Activated CD4-positive, alpha-beta T cell treated with anti-CD3 and anti-CD28 coated beads, Interleukin-2, amount 10 ng/mL, durations not matched to agents 7 days and 5 days (primary cell): ENCODE data around the gene BCL2L12. TPM values are rescaled to one million over a fixed set of nuclear protein-coding genes. Genes with fewer than 3 reads are reported as not detected.

Experiments
- CTCF ChIA-PET: fragments of 350-600 bp; sonication (Branson Sonifier 250); formaldehyde crosslinking; loops from one replicate; lab custom pipeline; 2021; ENCODE audit warnings: antibody characterized with exemption; lab: Charles Lee
- POLR2A ChIA-PET: fragments of 350-600 bp; sonication (Branson Sonifier 250); formaldehyde crosslinking; loops from one replicate; lab custom pipeline; 2021; ENCODE audit warnings: antibody characterized with exemption; lab: Charles Lee
- DNase-seq: peaks from one replicate; pipeline ENCODE4 v3.0.0-alpha.2; 2020
- H3K27ac Mint-ChIP-seq: one replicate; pipeline ENCODE4 v1.8.0; 2021; ENCODE audit warnings: mild to moderate bottlenecking, moderate library complexity, mixed read lengths
- H3K27me3 Mint-ChIP-seq: one replicate; pipeline ENCODE4 v1.8.0; 2021; ENCODE audit warnings: mixed read lengths
- H3K36me3 Mint-ChIP-seq: one replicate; pipeline ENCODE4 v1.8.0; 2021; ENCODE audit warnings: low read depth, mixed read lengths
- H3K4me1 Mint-ChIP-seq: one replicate; pipeline ENCODE4 v1.8.0; 2021; ENCODE audit warnings: mixed read lengths
- H3K4me3 Mint-ChIP-seq: one replicate; pipeline ENCODE4 v1.8.0; 2021; ENCODE audit warnings: mild to moderate bottlenecking, moderate library complexity, mixed read lengths
- H3K9me3 Mint-ChIP-seq: one replicate; pipeline ENCODE4 v1.8.0; 2021; ENCODE audit warnings: mixed read lengths
- total RNA-seq, 2 experiments: library from RNA; stranded (reverse); gene quantifications; one replicate each; pipeline ENCODE4 v1.2.3, GENCODE V29; 2021

Gene BCL2L12
- total RNA-seq, 2 experiments from 2014 or later: 73.9 to 80.7 TPM

DNA sequence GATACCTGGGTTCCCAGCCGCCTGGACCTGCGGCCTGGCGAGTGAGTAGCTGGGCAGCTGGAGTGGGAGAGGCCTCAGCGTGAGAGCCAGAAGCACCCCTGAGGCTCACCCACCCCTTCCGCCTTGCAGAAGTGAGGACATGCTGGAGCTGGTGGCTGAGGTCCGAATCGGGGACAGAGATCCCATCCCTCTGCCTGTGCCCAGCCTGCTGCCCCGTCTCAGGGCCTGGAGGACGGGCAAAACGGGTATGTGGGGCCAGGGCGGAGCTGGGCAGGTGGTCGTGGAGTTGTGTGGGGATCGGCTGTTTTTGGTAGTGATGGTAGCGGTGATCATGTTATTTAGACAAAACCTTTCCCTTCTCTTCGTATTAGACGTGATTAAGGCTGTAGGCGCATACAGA is 19.1 kb upstream of the BCL2L12 start:
- H3K36me3 Mint-ChIP-seq: peaks cover 22% of the 10 kb centered on the region
- DNase-seq: no peak
- H3K4me3 Mint-ChIP-seq: no peak overlapping the region
- peaks cover 28% of the 10 kb centered on the region for H3K4me1 Mint-ChIP-seq
- ChIA-PET POLR2A (no interaction called here), CTCF (interaction anchor here (0.9 to 1.3 kb wide), 2 partner anchors 26 to 34 kb away, joined by 3 read pairs; no protein-coding TSS in a partner anchor)
- H3K27ac Mint-ChIP-seq: no peak overlapping the region
- no peaks in the 10 kb centered on the region for H3K27me3 Mint-ChIP-seq
- no peaks in the 10 kb centered on the region for H3K9me3 Mint-ChIP-seq

GRCh38 chr19:49651029-49651819 is 14.5 kb upstream of the BCL2L12 start:
- H3K27ac Mint-ChIP-seq: no peak overlapping the region
- POLR2A ChIA-PET: no interaction called here
- H3K27me3 Mint-ChIP-seq: no peaks in the 10 kb centered on the region
- H3K4me3 Mint-ChIP-seq: no peak overlapping the region
- H3K36me3 Mint-ChIP-seq: peaks cover 20% of the 10 kb centered on the region
- H3K4me1 Mint-ChIP-seq: no peaks in the 10 kb centered on the region
- CTCF ChIA-PET: no interaction called here
- H3K9me3 Mint-ChIP-seq: no peaks in the 10 kb centered on the region
- no peak for DNase-seq

GRCh38 chr19:49651820-49652550 is 13.7 kb upstream of the BCL2L12 start:
- H3K9me3 Mint-ChIP-seq: no peaks in the 10 kb centered on the region
- H3K4me3 Mint-ChIP-seq: no peak overlapping the region
- no peak overlapping the region for H3K27ac Mint-ChIP-seq
- no peaks in the 10 kb centered on the region for H3K27me3 Mint-ChIP-seq
- H3K36me3 Mint-ChIP-seq: peaks cover 22% of the 10 kb centered on the region
- POLR2A ChIA-PET: no interaction called here
- DNase-seq: no peak
- no peaks in the 10 kb centered on the region for H3K4me1 Mint-ChIP-seq
- CTCF ChIA-PET: no interaction called here

- peaks cover 23% of the 10 kb centered on the region for H3K36me3 Mint-ChIP-seq
- no peaks in the 10 kb centered on the region for H3K27me3 Mint-ChIP-seq
- ChIA-PET CTCF (interaction anchor here (0.7 kb wide), 1 partner anchor 10 kb away, joined by 4 read pairs; no protein-coding TSS in a partner anchor), POLR2A (no interaction called here)
- H3K27ac Mint-ChIP-seq: no peak overlapping the region
- H3K4me1 Mint-ChIP-seq: no peaks in the 10 kb centered on the region
- DNase-seq: no peak
- no peak overlapping the region for H3K4me3 Mint-ChIP-seq
- no peaks in the 10 kb centered on the region for H3K9me3 Mint-ChIP-seq
Measured at GRCh38 chr19:49652551-49653465, 12.9 kb upstream of the BCL2L12 start.

- no peak for DNase-seq
- CTCF ChIA-PET: interaction anchor here (0.6 kb wide), 1 partner anchor 132 kb away, joined by 3 read pairs; no protein-coding TSS in a partner anchor
- no peaks in the 10 kb centered on the region for H3K27me3 Mint-ChIP-seq
- H3K36me3 Mint-ChIP-seq: peaks cover 23% of the 10 kb centered on the region
- H3K27ac Mint-ChIP-seq: no peak overlapping the region
- POLR2A ChIA-PET: no interaction called here
- no peak overlapping the region for H3K4me3 Mint-ChIP-seq
- H3K4me1 Mint-ChIP-seq: no peaks in the 10 kb centered on the region
- no peaks in the 10 kb centered on the region for H3K9me3 Mint-ChIP-seq
Measured at GRCh38 chr19:49653466-49653806, 12.3 kb upstream of the BCL2L12 start.

DNA sequence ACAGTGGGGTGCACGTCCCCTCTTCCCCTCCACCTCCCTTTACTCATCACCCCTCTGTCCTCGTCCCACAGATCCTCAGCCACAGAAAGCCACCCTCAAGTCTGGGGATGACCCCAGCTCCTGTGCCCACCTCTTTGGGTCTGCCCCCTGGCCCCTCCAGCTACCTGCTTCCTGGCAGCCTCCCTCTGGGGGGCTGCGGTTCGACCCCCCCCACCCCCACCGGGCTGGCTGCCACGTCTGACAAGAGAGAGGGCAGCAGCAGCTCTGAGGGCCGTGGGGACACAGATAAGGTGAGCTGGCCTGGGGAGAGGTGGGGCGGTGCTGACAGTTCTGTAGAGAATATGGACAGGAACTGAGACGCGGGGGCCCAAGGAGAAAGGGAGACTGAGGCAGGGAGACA is 11.2 kb upstream of the BCL2L12 start:
- POLR2A ChIA-PET: no interaction called here
- DNase-seq: no peak
- Mint-ChIP-seq H3K4me3 (no peak overlapping the region), H3K4me1 (no peaks in the 10 kb centered on the region), H3K36me3 (peaks cover 29% of the 10 kb centered on the region), H3K9me3 (no peaks in the 10 kb centered on the region), H3K27me3 (no peaks in the 10 kb centered on the region), H3K27ac (no peak overlapping the region)
- CTCF ChIA-PET: interaction anchor here (2.7 kb wide), 1 partner anchor 12 kb away, joined by 11 read pairs; the partner anchor contains the start of gene SCAF1

GRCh38 chr19:49655570-49656455 is 9.9 kb upstream of the BCL2L12 start:
- peaks cover 31% of the 10 kb centered on the region for H3K36me3 Mint-ChIP-seq
- no peaks in the 10 kb centered on the region for H3K9me3 Mint-ChIP-seq
- ChIA-PET CTCF (interaction anchor here (0.6 to 2.7 kb wide), 7 partner anchors 7 to 248 kb away, joined by 3 to 11 read pairs (median 3); partner anchors contain the start of genes NOSIP, PRMT1, RRAS and SCAF1), POLR2A (interaction anchor here (0.6 to 0.8 kb wide), 2 partner anchors 37 to 252 kb away, joined by 3 to 4 read pairs; no protein-coding TSS in a partner anchor)
- no peak overlapping the region for H3K27ac Mint-ChIP-seq
- H3K27me3 Mint-ChIP-seq: no peaks in the 10 kb centered on the region
- H3K4me1 Mint-ChIP-seq: peaks cover 2% of the 10 kb centered on the region
- DNase-seq: no peak
- no peak overlapping the region for H3K4me3 Mint-ChIP-seq

GRCh38 chr19:49656456-49657109 is 9.2 kb upstream of the BCL2L12 start:
- CTCF ChIA-PET: interaction anchor here (0.8 to 2.7 kb wide), 4 partner anchors 8 to 77 kb away, joined by 3 to 11 read pairs (median 3); partner anchors contain the start of genes NOSIP, PRMT1 and SCAF1
- POLR2A ChIA-PET: no interaction called here
- H3K27ac Mint-ChIP-seq: no peak overlapping the region

DNA sequence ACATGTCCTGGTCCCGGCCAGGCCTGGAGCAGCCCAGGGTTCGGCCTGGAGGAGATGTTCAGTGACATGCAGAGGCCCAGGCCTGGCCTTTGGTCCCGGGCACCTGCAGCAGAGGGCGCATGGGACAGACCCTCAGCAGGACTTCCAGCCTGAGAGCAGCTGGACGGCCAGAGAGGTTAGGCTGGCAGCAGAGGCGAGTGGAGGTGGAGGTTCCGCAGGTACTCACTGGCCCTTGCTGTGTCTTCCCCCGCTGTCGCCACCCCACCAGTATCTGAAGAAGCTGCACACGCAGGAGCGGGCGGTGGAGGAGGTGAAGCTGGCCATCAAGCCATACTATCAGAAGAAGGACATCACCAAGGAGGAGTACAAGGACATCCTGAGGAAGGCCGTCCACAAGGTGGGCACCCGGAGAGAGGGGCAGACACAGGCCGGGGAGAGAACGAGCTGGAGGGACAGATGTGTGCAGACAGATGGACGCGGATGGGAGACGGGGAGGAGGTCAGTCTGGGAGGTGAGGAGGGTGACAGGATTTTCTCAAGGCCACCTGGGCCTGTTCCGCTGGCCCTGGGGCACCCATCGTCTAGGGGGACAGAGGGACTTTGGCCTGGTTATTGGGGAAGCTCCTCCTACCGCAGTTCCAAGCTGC is 8.1 kb upstream of the BCL2L12 start:
- Mint-ChIP-seq H3K4me3 (no peak overlapping the region), H3K4me1 (peaks cover 4% of the 10 kb centered on the region), H3K27me3 (no peaks in the 10 kb centered on the region), H3K27ac (peak overlapping the region; percentile 46), H3K36me3 (peaks cover 36% of the 10 kb centered on the region), H3K9me3 (no peaks in the 10 kb centered on the region)
- ChIA-PET POLR2A (no interaction called here), CTCF (interaction anchor here (0.5 to 1.5 kb wide), 2 partner anchors 21 to 750 kb away, joined by 3 to 4 read pairs; no protein-coding TSS in a partner anchor)
- no peak for DNase-seq

More at GRCh38 chr19:49656456-49657109, 9.2 kb upstream of the BCL2L12 start:
- peaks cover 34% of the 10 kb centered on the region for H3K36me3 Mint-ChIP-seq
- H3K4me1 Mint-ChIP-seq: peaks cover 2% of the 10 kb centered on the region
- no peak overlapping the region for H3K4me3 Mint-ChIP-seq
- no peaks in the 10 kb centered on the region for H3K9me3 Mint-ChIP-seq
- H3K27me3 Mint-ChIP-seq: no peaks in the 10 kb centered on the region
- DNase-seq: no peak

- no peak for DNase-seq
- Mint-ChIP-seq H3K4me1 (peaks cover 10% of the 10 kb centered on the region), H3K4me3 (no peak overlapping the region), H3K36me3 (peaks cover 37% of the 10 kb centered on the region), H3K27me3 (no peaks in the 10 kb centered on the region), H3K9me3 (no peaks in the 10 kb centered on the region), H3K27ac (no peak overlapping the region)
- ChIA-PET CTCF (interaction anchor here (0.5 to 1.5 kb wide), 3 partner anchors 20 to 749 kb away, joined by 3 to 4 read pairs (median 3); no protein-coding TSS in a partner anchor), POLR2A (no interaction called here)
Measured at GRCh38 chr19:49658139-49658517, 7.6 kb upstream of the BCL2L12 start.
